OCI-LY1 (cell line): ENCODE results near the gene WBP4.

ENCODE experiments used
- EZH2 ChIP-seq: fragments of 200-600 bp; sonication (generic), shearing (Covaris generic); IDR thresholded peaks from 2 replicates; pipeline ENCODE4 v1.8.0; 2017; ENCODE audit warnings: borderline replicate concordance, mixed run types, mild to moderate bottlenecking, antibody characterized with exemption, low read length, moderate library complexity, mixed read lengths
- TF ChIP-seq, protein P1 (sequence below): fragments of 200-600 bp; sonication (generic), shearing (Covaris generic); IDR thresholded peaks from 2 replicates; pipeline ENCODE4 v1.5.1; 2017; ENCODE audit warnings: mild to moderate bottlenecking, antibody characterized with exemption, low read length, moderate library complexity, mixed read lengths

DNA sequence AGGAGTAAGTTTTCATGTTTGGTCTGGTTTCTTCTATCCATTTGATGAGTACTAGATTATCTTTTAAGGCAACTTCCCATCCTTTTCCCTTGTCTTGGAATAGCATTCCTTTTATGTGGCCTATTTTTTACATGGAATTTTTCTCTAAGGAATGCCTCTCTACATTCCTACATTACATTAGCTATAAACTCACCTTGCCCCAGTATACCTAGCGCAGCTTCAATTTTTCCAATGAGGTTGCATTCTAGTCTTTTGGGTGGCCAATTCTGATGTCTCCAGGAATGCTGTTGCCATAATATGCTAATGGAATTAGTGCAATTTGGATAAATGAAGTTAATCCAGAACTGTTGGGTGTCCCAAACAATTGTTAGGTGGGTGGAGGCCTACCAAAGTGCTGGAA lies 37.5 kb downstream of the WBP4 start:
- TF ChIP-seq, protein P1, sequence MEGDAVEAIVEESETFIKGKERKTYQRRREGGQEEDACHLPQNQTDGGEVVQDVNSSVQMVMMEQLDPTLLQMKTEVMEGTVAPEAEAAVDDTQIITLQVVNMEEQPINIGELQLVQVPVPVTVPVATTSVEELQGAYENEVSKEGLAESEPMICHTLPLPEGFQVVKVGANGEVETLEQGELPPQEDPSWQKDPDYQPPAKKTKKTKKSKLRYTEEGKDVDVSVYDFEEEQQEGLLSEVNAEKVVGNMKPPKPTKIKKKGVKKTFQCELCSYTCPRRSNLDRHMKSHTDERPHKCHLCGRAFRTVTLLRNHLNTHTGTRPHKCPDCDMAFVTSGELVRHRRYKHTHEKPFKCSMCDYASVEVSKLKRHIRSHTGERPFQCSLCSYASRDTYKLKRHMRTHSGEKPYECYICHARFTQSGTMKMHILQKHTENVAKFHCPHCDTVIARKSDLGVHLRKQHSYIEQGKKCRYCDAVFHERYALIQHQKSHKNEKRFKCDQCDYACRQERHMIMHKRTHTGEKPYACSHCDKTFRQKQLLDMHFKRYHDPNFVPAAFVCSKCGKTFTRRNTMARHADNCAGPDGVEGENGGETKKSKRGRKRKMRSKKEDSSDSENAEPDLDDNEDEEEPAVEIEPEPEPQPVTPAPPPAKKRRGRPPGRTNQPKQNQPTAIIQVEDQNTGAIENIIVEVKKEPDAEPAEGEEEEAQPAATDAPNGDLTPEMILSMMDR: no peak
- no peak for TF ChIP-seq EZH2
